ENCODE measurements around the gene COL5A1.

DNA sequence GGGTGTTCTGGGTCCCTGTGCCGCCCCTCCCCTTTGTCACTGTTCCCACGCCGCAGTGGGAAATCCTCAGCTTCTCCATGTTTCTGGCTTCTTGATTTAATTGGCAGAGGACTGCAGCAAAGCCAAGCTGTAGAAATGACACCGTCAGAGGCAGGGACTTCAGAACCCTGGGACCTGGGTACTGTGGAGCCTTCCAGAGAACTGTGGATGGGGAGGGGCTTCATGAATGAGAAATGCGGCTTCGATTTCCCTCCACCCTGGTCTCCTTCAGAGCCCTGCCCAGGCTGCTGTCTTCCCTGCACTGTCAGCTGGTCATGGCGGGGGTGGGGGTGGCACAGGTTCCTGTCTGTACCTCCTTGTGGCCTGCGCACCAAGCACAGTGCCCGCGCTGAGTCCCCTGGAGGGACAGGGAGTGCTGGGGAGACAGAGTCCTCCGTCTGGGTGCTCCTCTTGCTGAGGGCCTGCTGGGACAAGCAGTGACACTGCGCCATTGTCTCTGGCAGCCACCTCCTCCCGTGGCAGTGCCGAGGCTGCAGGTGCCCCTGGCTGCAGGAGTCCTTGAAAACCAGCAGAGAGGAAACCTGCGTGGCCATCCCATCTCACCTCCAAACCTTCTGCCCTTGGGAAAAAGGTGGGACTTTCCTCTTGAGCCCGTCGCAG lies 47.2 kb downstream of the COL5A1 start:
- TF ChIP-seq, protein P1, sequence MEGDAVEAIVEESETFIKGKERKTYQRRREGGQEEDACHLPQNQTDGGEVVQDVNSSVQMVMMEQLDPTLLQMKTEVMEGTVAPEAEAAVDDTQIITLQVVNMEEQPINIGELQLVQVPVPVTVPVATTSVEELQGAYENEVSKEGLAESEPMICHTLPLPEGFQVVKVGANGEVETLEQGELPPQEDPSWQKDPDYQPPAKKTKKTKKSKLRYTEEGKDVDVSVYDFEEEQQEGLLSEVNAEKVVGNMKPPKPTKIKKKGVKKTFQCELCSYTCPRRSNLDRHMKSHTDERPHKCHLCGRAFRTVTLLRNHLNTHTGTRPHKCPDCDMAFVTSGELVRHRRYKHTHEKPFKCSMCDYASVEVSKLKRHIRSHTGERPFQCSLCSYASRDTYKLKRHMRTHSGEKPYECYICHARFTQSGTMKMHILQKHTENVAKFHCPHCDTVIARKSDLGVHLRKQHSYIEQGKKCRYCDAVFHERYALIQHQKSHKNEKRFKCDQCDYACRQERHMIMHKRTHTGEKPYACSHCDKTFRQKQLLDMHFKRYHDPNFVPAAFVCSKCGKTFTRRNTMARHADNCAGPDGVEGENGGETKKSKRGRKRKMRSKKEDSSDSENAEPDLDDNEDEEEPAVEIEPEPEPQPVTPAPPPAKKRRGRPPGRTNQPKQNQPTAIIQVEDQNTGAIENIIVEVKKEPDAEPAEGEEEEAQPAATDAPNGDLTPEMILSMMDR (optimal IDR thresholded peaks at IDR 0.05 in 1 of 3, IDR thresholded peaks at IDR 0.05 in 1 of 3, conservative IDR thresholded peaks at IDR 0.05 in 1 of 3; ENCODE audit: extremely low read depth in 1 of 3, insufficient read depth in 2 of 3, low read length in 3 of 3) = no peak
- TF ChIP-seq EZH2 (IDR thresholded peaks at IDR 0.05; ENCODE audit: low read length) = no peak
